Psoas muscle (tissue), 8 donors: ENCODE results near the gene CACNA1C. TPM values are rescaled to one million over a fixed set of nuclear protein-coding genes. Genes with fewer than 3 reads are reported as not detected.

Source experiments
- ATAC-seq, 4 donors: fragments of 200-7000 bp; cut with Tn5 transposase; one replicate each; pipeline ENCODE4 v1.9.1; 2020; ENCODE audit warnings: moderate library complexity in 3 of 4, mild to moderate bottlenecking in 2 of 4
- DNase-seq, 2 donors: peaks; one replicate each; pipeline ENCODE4 v3.0.0-alpha.2; 2020
- H3K27ac ChIP-seq: fragments of 200-600 bp; one replicate; pipeline ENCODE4 v1.8.0; 2022
- H3K27me3 ChIP-seq, 3 donors: fragments of 200-600 bp in 1 of 3; one replicate each; pipeline versions ENCODE4 v1.6.1 to v1.8.0; 2013 to 2022; ENCODE audit warnings: low read length in 2 of 3, mild to moderate bottlenecking in 2 of 3, moderate library complexity in 1 of 3; ENCODE audit not compliant: insufficient read depth in 3 of 3
- H3K36me3 ChIP-seq, 2 donors: fragments of 200-600 bp in 1 of 2; one replicate each; pipeline versions ENCODE4 v1.6.1 to v1.8.0; 2013 to 2022; ENCODE audit warnings: low read depth in 1 of 2, mild to moderate bottlenecking in 1 of 2, moderate library complexity in 1 of 2; ENCODE audit not compliant: insufficient read depth in 1 of 2
- H3K4me1 ChIP-seq: fragments of 200-600 bp; one replicate; pipeline ENCODE4 v1.8.0; 2022
- H3K4me3 ChIP-seq: fragments of 200-600 bp; one replicate; pipeline ENCODE4 v1.8.0; 2022; ENCODE audit warnings: mild to moderate bottlenecking
- H3K9me3 ChIP-seq: fragments of 200-600 bp; one replicate; pipeline ENCODE4 v1.8.0; 2022
- WGBS, 3 donors: extraction: QIAGEN DNeasy Blood & Tissue Kit; methylation state at CpG; one replicate each; pipeline versions ENCODE4 v1.1.6 to v1.1.7; 2013; 5-methylcytosine and 5-hydroxymethylcytosine counted together
- intact Hi-C, 2 donors: fragments of 100-400 bp; cut with DNase I; formaldehyde crosslinking; loops; one replicate each; pipeline versions ENCODE4 v1.11.0 to v1.14.2; 2022
- polyA plus RNA-seq, 3 donors: library from polyadenylated mRNA; stranded (reverse); fragments of 200-250 nt; gene quantifications; one replicate each; pipeline ENCODE4 v1.2.3, GENCODE V29; 2013
- total RNA-seq, 4 donors: library from RNA; stranded (reverse); fragmentation: NEBNext Ultra II Directional in 2 of 4; extraction: Animal tissue kit (Norgen Biotek cat#: 25700) in 2 of 4; gene quantifications; one replicate each; pipeline versions ENCODE4 v1.2.1 to v1.2.4, GENCODE V29; 2021 to 2023
- TF ChIP-seq, protein P1 (sequence below): fragments of 200-600 bp; IDR thresholded peaks from one replicate; pipeline ENCODE4 v1.8.0; 2022; ENCODE audit warnings: antibody characterized with exemption
- donor health status: healthy with polysubstance abuse.
- donor health status: DM: no; HTN: no; CAD: no; lungs with moderate emphysema.
- donor health status: Bipolar disorder and iron deficiency.
- donor health status: healthy.
- donor health status: DM: yes; HTN: yes; CAD: no.
- donor health status: DM: no; HTN: no; CAD: no.
- donor health status: DM: no; HTN: no; CAD: no.
- donor health status: DM: yes; HTN: yes; CAD: no.

The CACNA1C gene
- total and polyA plus RNA-seq, 7 donors, result 0.26 to 2.9 (median 0.95) TPM

DNA sequence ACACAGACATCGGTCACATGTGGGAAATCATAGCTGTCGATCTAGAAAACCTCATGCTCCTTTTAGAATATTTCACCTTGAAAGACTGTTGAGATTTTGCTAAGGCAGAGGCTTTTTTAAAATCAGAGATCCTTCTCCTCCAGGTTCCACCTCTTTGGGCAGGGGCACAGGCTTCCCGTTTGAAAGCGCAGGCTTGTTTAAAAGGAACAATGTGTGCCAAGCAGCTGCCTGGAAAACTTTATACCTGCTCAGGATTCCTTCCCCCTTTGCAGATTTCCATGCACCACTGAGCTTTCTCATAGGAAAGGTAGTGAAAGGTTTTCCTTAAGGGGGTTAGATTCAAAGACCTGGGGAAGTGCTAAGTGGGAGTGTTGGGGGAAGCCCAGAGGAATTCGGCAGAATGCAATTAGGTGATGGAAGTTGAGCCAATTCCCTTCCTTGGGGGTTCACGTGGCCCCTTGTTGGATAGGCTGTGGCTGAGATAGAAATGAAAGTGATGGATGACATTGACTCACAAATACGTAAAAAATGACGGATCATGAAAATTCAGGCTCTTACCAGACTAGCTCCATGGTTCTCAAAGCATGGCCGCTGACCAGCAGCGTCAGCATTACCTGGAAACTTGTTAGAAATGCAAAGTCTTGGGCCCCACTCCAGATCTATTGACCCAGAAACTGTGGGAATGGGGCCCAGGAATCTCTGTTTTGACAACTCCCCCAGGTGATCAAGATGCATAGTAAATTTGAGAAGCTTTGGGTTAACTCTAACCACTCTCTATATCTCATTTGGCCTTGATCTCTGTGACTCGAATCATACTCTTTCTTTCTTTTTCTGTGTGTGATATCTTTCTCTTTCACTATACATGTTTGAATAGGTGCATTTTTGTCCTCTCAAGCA, 460.6 kb downstream of the CACNA1C start:
- ATAC-seq (no peak), DNase-seq (no peak)
- Histone ChIP-seq H3K4me3 (no peak overlapping the region), H3K27ac (no peak overlapping the region), H3K4me1 (no peaks in the 10 kb centered on the region), H3K36me3 (no peaks in the 10 kb centered on the region), H3K27me3 (peaks cover 0 to 5% (median 0%) of the 10 kb centered on the region in 3 donors), H3K9me3 (no peaks in the 10 kb centered on the region)
- TF ChIP-seq, protein P1, sequence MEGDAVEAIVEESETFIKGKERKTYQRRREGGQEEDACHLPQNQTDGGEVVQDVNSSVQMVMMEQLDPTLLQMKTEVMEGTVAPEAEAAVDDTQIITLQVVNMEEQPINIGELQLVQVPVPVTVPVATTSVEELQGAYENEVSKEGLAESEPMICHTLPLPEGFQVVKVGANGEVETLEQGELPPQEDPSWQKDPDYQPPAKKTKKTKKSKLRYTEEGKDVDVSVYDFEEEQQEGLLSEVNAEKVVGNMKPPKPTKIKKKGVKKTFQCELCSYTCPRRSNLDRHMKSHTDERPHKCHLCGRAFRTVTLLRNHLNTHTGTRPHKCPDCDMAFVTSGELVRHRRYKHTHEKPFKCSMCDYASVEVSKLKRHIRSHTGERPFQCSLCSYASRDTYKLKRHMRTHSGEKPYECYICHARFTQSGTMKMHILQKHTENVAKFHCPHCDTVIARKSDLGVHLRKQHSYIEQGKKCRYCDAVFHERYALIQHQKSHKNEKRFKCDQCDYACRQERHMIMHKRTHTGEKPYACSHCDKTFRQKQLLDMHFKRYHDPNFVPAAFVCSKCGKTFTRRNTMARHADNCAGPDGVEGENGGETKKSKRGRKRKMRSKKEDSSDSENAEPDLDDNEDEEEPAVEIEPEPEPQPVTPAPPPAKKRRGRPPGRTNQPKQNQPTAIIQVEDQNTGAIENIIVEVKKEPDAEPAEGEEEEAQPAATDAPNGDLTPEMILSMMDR, result no peak
- intact Hi-C loops, result no loop called here
- 74 to 79% (median 78%) methylated on average over 11 of the region's 11 CpGs for WGBS, 3 donors

DNA sequence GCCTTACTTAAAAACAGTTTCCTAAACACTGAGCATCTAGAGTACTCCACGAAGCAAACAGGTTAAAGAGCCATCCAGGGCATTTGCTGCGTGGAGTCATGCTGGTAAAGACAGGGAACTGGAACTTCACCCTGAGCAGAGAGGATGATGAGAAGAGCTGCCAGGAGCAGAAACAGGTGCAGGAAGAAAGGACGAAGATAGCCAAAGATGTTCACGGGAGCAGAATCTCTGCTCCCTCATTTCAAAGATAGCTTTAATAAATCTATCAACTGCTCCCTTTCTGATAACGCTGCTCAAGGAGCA, 461.2 kb downstream of the CACNA1C start:
- intact Hi-C loops, result no loop called here
- Histone ChIP-seq H3K4me1 (no peaks in the 10 kb centered on the region), H3K4me3 (no peak overlapping the region), H3K27ac (no peak overlapping the region), H3K27me3 (peaks cover 0 to 5% (median 0%) of the 10 kb centered on the region in 3 donors), H3K36me3 (no peaks in the 10 kb centered on the region), H3K9me3 (no peaks in the 10 kb centered on the region)
- TF ChIP-seq, protein P1, result no peak
- WGBS, 3 donors, result 40 to 59% (median 57%) methylated on average over 5 of the region's 5 CpGs
- no peak for DNase-seq
- ATAC-seq, result no peak

DNA sequence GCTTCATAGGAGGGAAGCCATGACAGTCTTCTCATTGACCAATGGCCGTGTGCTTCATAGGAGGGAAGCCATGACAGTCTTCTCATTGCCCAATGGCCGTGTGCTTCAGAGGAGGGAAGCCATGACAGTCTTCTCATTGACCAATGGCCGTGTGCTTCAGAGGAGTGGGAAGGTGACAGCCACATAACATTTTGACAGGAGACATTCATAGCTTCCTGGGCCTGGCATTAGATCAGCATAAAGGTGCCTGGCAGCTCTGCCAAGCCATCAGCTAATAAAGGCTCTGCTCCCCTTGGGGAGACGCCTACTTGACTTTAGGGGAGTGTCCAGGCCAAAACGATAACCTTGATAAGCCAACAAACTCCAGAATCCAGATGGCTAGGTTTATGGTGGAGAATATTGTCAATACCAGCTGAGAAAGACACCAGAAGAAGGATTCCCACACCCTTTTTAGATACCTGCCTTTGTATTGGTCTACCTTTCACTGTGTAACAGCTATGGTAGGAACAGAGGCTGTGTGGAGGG, 468.0 kb downstream of the CACNA1C start:
- intact Hi-C loops, result no loop called here
- no peaks in the 10 kb centered on the region for H3K36me3 ChIP-seq
- ATAC-seq, result no peak

DNA sequence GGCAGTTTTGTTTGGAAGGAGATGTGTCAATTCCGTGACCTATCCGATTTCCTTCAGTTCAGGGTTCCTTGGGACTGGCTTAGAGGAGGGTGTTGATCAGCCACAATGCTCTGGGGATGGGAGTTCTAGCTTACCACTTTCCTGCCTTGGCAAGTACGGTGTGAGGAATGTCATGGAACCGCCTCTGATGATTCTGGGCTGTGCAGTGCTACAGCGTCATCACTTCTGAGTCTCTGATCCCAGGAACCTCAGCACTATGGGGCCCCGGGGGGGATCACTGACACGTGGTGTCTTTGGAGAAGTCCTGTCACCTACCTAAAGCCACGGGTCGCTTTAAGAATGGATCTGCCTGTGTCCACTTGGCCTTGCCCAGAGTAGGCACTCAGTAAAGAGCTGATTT, 470.5 kb downstream of the CACNA1C start:
- 71 to 76% (median 74%) methylated on average over 9 of the region's 9 CpGs for WGBS, 3 donors
- TF ChIP-seq, protein P1, result no peak
- Histone ChIP-seq H3K27me3 (peaks cover 0 to 7% (median 0%) of the 10 kb centered on the region in 3 donors), H3K4me1 (no peaks in the 10 kb centered on the region), H3K9me3 (no peaks in the 10 kb centered on the region), H3K4me3 (no peak overlapping the region), H3K27ac (no peak overlapping the region), H3K36me3 (no peaks in the 10 kb centered on the region)
- DNase-seq (no peak), ATAC-seq (no peak)
- intact Hi-C loops, result no loop called here

More for the DNA sequence above, 468.0 kb downstream of the CACNA1C start:
- WGBS, 3 donors, result 85 to 91% (median 88%) methylated on average over 5 of the region's 5 CpGs
- TF ChIP-seq, protein P1, result no peak
- no peaks in the 10 kb centered on the region for H3K9me3 ChIP-seq
- H3K27me3 ChIP-seq, result peaks cover 0 to 7% (median 2%) of the 10 kb centered on the region in 3 donors
- H3K4me3 ChIP-seq, result no peak overlapping the region
- H3K4me1 ChIP-seq, result no peaks in the 10 kb centered on the region
- DNase-seq, result no peak
- no peak overlapping the region for H3K27ac ChIP-seq
